ENCODE results near the gene FBXO30.

- TF ChIP-seq CTCF (IDR thresholded peaks at IDR 0.05; ENCODE audit: low read depth, low read length, missing input control) (no peak), YY1 (IDR thresholded peaks at IDR 0.05) (no peak), JUND (IDR thresholded peaks at IDR 0.05) (no peak), SP1 (IDR thresholded peaks at IDR 0.05) (no peak), TAF1 (conservative IDR thresholded peaks at IDR 0.05) (no peak), FOXA1 (IDR thresholded peaks at IDR 0.05) (no peak), RAD21 (IDR thresholded peaks at IDR 0.05) (no peak), MAX (IDR thresholded peaks at IDR 0.05) (no peak), NR2F2 (IDR thresholded peaks at IDR 0.05) (no peak), ATF3 (IDR thresholded peaks at IDR 0.05) (no peak), HNF4G (IDR thresholded peaks at IDR 0.05) (no peak), REST (IDR thresholded peaks at IDR 0.05) (no peak), RXRA (IDR thresholded peaks at IDR 0.05) (no peak)
These were observed 5.4 kb upstream of the FBXO30 start for GRCh38 chr6:145819994-145820393.

Data from liver (tissue), 3 donors.